Measurements from ENCODE around the gene IL4R. TPM values are rescaled to one million over a fixed set of nuclear protein-coding genes. Genes with fewer than 3 reads are reported as not detected.

IL4R gene
- total RNA-seq, 2 donors from 2014 or later, result 11.9 to 35.5 TPM

DNA sequence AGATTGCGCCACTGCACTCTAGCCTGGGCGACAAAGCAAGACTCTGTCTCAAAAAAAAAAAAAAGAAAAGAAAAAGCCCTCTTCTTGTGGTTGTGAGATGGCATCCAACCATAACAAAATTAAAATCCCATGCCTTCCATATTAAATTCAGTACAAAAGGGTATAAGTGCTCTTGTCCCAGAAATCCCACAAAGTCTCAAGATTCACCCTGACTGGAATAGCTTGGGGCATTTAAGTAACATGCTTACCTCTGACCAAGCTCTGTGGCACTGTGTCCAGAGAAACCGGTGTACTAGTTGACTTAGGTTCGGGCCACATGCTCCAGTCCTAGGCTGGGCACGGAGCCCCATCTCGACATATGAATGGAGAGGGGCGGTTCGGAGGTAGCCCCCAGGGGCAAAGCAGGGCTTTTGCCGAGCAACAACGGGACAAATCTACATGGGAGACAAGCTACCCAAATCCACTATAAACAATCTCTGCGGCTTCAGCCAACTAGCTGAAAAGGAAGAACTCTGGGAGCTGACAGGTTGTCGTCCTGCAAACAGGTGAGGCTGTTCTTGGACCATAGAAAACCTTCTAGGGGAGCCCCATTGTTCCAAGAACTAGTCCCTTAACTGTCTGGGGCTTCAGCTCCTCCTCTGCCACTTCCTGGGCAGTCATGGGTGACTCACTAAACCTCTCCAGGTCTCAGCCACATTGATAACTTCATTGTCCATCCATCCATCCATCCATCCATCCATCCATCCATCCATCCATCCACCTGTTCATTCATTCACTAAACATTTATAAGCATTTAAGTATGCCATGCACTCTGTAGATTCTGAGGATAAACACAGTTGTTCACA is 10.3 kb upstream of the IL4R start:
- H3K27ac ChIP-seq, result no peak overlapping the region
- no peak overlapping the region for H3K4me3 ChIP-seq
- TF ChIP-seq, protein P1, sequence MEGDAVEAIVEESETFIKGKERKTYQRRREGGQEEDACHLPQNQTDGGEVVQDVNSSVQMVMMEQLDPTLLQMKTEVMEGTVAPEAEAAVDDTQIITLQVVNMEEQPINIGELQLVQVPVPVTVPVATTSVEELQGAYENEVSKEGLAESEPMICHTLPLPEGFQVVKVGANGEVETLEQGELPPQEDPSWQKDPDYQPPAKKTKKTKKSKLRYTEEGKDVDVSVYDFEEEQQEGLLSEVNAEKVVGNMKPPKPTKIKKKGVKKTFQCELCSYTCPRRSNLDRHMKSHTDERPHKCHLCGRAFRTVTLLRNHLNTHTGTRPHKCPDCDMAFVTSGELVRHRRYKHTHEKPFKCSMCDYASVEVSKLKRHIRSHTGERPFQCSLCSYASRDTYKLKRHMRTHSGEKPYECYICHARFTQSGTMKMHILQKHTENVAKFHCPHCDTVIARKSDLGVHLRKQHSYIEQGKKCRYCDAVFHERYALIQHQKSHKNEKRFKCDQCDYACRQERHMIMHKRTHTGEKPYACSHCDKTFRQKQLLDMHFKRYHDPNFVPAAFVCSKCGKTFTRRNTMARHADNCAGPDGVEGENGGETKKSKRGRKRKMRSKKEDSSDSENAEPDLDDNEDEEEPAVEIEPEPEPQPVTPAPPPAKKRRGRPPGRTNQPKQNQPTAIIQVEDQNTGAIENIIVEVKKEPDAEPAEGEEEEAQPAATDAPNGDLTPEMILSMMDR (IDR thresholded peaks at IDR 0.05), result no peak
- no peak for DNase-seq (ENCODE audit: low spot score)
- no peaks in the 10 kb centered on the region for H3K4me1 ChIP-seq
- no peaks in the 10 kb centered on the region for H3K36me3 ChIP-seq
- no peaks in the 10 kb centered on the region for H3K9me3 ChIP-seq
- H3K27me3 ChIP-seq, result no peaks in the 10 kb centered on the region

DNA sequence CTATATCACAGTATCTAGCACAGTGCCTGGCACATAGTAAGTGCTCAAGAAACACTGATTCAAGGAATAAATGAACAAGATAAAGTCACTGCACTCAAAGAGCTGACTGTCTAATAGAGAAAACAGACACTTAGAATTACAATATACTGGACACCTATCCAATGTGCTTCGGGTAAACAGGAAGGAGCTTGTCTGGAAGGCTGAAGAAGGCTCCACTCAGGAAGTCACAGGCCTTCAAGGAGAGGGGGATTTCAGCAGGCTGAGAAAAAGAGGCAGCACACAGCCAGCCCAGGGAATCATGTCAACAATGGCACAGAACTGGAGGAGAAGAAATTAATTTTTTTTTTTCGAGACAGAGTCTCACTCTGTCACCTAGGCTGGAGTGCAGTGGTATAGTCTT is 9.7 kb upstream of the IL4R start:
- TF ChIP-seq, protein P1 (IDR thresholded peaks at IDR 0.05), result no peak

GRCh38 chr16:27304881-27305745 is 8.7 kb upstream of the IL4R start:
- Histone ChIP-seq H3K27ac (no peak overlapping the region), H3K4me1 (no peaks in the 10 kb centered on the region), H3K9me3 (no peaks in the 10 kb centered on the region), H3K4me3 (no peak overlapping the region), H3K27me3 (no peaks in the 10 kb centered on the region), H3K36me3 (no peaks in the 10 kb centered on the region)
- TF ChIP-seq, protein P1 (IDR thresholded peaks at IDR 0.05), result no peak
- DNase-seq (ENCODE audit: low spot score), result no peak

More for the DNA sequence above, 9.7 kb upstream of the IL4R start:
- H3K27ac ChIP-seq, result no peak overlapping the region
- no peaks in the 10 kb centered on the region for H3K27me3 ChIP-seq
- no peak for DNase-seq (ENCODE audit: low spot score)
- H3K4me1 ChIP-seq, result no peaks in the 10 kb centered on the region
- H3K4me3 ChIP-seq, result no peak overlapping the region
- no peaks in the 10 kb centered on the region for H3K9me3 ChIP-seq
- H3K36me3 ChIP-seq, result no peaks in the 10 kb centered on the region

GRCh38 chr16:27305839-27306442 is 7.8 kb upstream of the IL4R start:
- H3K27me3 ChIP-seq, result no peaks in the 10 kb centered on the region
- no peaks in the 10 kb centered on the region for H3K36me3 ChIP-seq
- DNase-seq (ENCODE audit: low spot score), result no peak
- no peak overlapping the region for H3K27ac ChIP-seq
- no peaks in the 10 kb centered on the region for H3K4me1 ChIP-seq
- TF ChIP-seq, protein P1 (IDR thresholded peaks at IDR 0.05), result no peak
- no peak overlapping the region for H3K4me3 ChIP-seq
- H3K9me3 ChIP-seq, result no peaks in the 10 kb centered on the region

DNA sequence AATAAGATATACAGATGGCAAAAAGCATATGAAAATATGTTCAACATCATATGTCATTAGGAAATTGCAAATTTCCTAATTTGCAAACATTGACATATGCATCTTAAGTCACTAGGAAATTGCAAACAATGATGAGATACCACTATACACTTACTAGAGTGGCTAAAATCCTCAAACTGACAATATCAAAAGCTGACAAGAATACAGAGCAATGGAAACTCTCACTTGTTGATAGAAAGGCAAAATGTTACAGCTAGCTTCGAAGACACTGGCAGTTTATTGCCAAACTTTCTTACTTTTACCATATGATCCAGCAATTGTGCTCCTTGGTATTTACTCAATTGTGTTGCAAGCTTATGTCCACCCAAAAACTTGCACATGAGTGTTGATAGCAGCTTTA is 5.0 kb upstream of the IL4R start:
- no peaks in the 10 kb centered on the region for H3K9me3 ChIP-seq
- DNase-seq (ENCODE audit: low spot score), result no peak
- no peak overlapping the region for H3K4me3 ChIP-seq
- no peaks in the 10 kb centered on the region for H3K27me3 ChIP-seq
- H3K36me3 ChIP-seq, result no peaks in the 10 kb centered on the region
- H3K4me1 ChIP-seq, result peaks cover 0 to 6% of the 10 kb centered on the region in 2 donors
- no peak overlapping the region for H3K27ac ChIP-seq
- TF ChIP-seq, protein P1 (IDR thresholded peaks at IDR 0.05), result no peak

Data from right atrium auricular region (tissue), 2 donors.